AG09319 (cell line): Measurements from ENCODE around the gene TMPRSS11B.

ENCODE experiments used
- DNase-seq: peaks from one replicate; pipeline ENCODE4 v3.0.0-alpha.2; 2010; ENCODE audit warnings: low read depth; ENCODE audit errors: extremely low read depth
- CTCF ChIP-seq: IDR thresholded peaks from 2 replicates; pipeline ENCODE4 v1.5.1; 2011; ENCODE audit warnings: low read depth, mild to moderate bottlenecking, inconsistent platforms, low read length, moderate library complexity

The TMPRSS11B gene

DNA sequence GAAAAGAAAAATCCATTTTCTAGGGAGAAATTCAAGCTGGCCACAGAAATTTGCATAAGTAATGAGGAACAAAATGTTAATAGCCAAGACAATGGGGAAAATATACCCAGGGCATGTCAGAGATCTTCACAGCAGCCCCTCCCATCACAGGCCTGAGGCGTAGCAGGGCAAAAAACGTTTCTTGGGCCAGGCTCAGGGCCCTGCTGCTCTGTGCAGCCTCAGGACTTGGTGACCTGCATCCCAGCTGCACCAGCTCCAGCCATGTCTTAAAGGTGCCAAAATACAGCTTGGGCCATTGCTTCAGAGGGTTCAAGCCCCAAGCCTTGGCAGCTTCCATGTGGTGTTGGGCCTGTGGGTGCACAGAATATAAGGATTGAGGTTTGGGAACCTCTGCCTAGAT lies 32.1 kb upstream of the TMPRSS11B start:
- no peak for TF ChIP-seq CTCF
- no peak for DNase-seq

GRCh38 chr4:68272860-68273259 lies 27.4 kb upstream of the TMPRSS11B start:
- TF ChIP-seq CTCF: no peak
- DNase-seq: no peak

DNA sequence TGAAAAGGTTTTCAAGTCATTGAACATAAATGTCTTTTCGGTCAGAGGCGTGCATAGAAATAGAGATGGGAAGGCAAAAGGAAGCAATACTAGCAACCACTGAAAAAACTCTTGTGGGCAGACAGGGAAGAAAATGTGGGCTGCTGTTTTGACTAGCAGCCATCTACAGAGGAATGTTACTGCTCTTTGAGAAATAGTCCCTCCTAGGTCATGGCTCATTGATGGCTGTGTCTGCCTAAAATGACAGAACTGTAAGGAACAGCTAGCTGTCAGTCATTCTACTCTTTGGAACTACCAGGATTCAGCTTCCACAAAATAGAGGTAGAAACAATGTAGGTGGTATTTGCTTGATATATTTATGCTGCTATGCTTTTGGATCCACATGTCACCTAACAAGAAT lies 26.9 kb upstream of the TMPRSS11B start:
- no peak for TF ChIP-seq CTCF
- no peak for DNase-seq

DNA sequence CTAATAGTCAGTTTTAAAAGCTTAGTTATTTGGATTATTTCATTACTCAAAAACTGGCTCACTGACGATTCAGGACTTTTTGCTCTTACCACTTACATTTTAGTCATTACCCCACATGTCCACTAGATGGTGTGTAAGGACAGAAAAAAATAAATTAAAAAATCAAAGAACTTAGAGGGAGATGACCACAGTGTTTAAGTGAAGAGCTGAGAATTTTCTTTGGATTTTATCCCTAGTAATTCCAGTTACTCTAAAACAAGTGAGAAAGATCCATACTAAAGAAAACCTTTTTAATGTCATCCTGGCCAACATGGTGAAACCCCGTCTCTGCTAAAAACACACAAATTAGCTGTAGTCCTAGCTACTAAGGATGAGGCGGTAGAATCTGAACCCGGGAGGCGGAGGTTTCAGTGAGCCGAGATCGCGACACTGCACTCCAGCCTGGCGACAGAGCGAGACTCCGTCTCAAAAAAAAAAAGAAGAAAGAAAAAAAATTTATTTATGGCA lies 26.4 kb upstream of the TMPRSS11B start:
- DNase-seq: peak; percentile 22
- peak; percentile 67 for TF ChIP-seq CTCF

- DNase-seq: no peak
- no peak for TF ChIP-seq CTCF
Measured at GRCh38 chr4:68267433-68267944, 22.0 kb upstream of the TMPRSS11B start.

DNA sequence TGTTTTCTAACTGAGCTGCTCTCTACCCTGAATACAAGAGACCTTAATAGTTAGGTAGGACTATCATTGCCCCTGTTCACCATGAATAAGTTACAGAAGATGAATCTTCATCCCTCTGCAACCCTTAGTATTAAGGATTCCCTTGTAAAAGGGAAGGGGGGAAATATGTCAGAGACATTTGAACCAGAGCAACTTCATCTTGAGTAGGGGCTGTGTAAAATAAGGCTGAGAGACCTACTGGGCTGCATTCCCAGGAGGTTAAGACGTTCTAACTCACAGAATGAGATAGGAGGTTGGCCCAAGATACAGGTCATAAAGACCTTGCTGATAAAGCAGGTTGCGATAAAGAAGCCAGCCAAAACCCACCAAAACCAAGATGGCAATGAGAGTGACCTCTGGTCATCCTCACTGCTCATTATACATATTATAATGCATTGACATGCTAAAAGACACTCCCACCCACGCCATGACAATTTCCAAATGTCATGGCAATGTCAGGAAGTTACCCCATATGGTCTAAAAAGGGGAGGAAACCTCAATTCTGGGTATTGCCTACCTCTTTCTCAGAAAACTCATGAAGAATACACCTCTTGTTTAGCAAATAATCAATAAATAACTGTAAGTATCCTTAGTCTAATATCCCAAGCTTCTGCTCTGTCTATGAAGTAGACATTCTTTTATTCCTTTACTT lies 19.5 kb upstream of the TMPRSS11B start:
- no peak for DNase-seq
- no peak for TF ChIP-seq CTCF

DNA sequence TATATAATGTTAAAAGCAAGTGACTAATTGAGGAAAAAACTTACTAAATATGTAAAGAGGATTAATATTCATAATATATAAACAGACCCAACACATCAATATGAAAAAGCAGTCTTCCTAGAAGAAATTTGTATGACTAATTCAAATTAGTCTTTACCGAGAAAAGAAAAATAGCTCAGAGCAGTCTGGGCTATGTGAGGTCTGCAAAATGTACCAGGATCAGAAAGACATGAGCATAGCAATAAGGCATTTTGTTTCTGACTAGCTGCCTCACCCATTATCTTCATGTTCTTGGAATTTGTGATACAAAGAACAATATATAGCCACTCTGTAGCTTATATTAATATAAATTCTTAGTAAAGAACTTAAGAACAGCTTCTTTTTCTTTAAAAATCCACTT lies 13.7 kb upstream of the TMPRSS11B start:
- no peak for DNase-seq
- no peak for TF ChIP-seq CTCF
